ENCODE data around the gene CEBPB.

CEBPB gene

GRCh38 chr20:50186151-50186885 is 4.3 kb upstream of the CEBPB start:
- TF ChIP-seq CTCF (IDR thresholded peaks at IDR 0.05; ENCODE audit: low read depth, low read length), result peak; percentile 94
- H3K4me3 ChIP-seq (replicated peaks in 1 of 2; ENCODE audit: low read depth in 2 of 2, low read length in 2 of 2), result no peak overlapping the region
- peak; percentile 88 to 90 for DNase-seq (ENCODE audit: low read depth in 2 of 2)

- no peak overlapping the region for H3K4me3 ChIP-seq (replicated peaks in 1 of 2; ENCODE audit: low read depth in 2 of 2, low read length in 2 of 2)
- no peak for DNase-seq (ENCODE audit: low read depth in 2 of 2)
- TF ChIP-seq CTCF (IDR thresholded peaks at IDR 0.05; ENCODE audit: low read depth, low read length), result no peak
Observed at GRCh38 chr20:50186987-50187402, 3.6 kb upstream of the CEBPB start.

- no peak for TF ChIP-seq CTCF (IDR thresholded peaks at IDR 0.05; ENCODE audit: low read depth, low read length)
- no peak overlapping the region for H3K4me3 ChIP-seq (replicated peaks in 1 of 2; ENCODE audit: low read depth in 2 of 2, low read length in 2 of 2)
- DNase-seq (ENCODE audit: low read depth in 2 of 2), result peak; percentile 59 to 64
Observed at GRCh38 chr20:50187403-50188051, 3.1 kb upstream of the CEBPB start.

- DNase-seq (ENCODE audit: low read depth in 2 of 2), result no peak
- TF ChIP-seq CTCF (IDR thresholded peaks at IDR 0.05; ENCODE audit: low read depth, low read length), result no peak
- H3K4me3 ChIP-seq (replicated peaks in 1 of 2; ENCODE audit: low read depth in 2 of 2, low read length in 2 of 2), result no peak overlapping the region
Observed at GRCh38 chr20:50188287-50188688, 2.3 kb upstream of the CEBPB start.

- H3K4me3 ChIP-seq (replicated peaks in 1 of 2; ENCODE audit: low read depth in 2 of 2, low read length in 2 of 2), result no peak overlapping the region
- DNase-seq (ENCODE audit: low read depth in 2 of 2), result no peak
- TF ChIP-seq CTCF (IDR thresholded peaks at IDR 0.05; ENCODE audit: low read depth, low read length), result no peak
Observed at GRCh38 chr20:50188879-50189680, 1.6 kb upstream of the CEBPB start.

GRCh38 chr20:50189681-50190250 is 864 bp upstream of the CEBPB start:
- no peak for DNase-seq (ENCODE audit: low read depth in 2 of 2)
- TF ChIP-seq CTCF (IDR thresholded peaks at IDR 0.05; ENCODE audit: low read depth, low read length), result no peak
- no peak overlapping the region for H3K4me3 ChIP-seq (replicated peaks in 1 of 2; ENCODE audit: low read depth in 2 of 2, low read length in 2 of 2)

Measured in cardiac fibroblast (primary cell).